Measurements from ENCODE around the gene IFNA14.
A peak's percentile ranks its signal among the peaks of the same experiment; 100 is the strongest.
"Not testable (repeated sequence)": the region's sequence is repeated elsewhere in the genome, so short reads cannot be mapped to it uniquely, and the experiment has no call there.

Gene IFNA14

GRCh38 chr9:21205204-21205603, 34.6 kb downstream of the IFNA14 start:
- no peaks in the 10 kb centered on the region for H3K9me2 ChIP-seq (replicated peaks; ENCODE audit: low read depth, low read length)
- no peaks in the 10 kb centered on the region for H3K36me3 ChIP-seq (ENCODE audit: insufficient read depth, low read length)
- H3K27me3 ChIP-seq (ENCODE audit: insufficient read depth, low read length, poor library complexity, severe bottlenecking): no peaks in the 10 kb centered on the region
- H3K4me1 ChIP-seq (ENCODE audit: insufficient read depth, low read length, poor library complexity, severe bottlenecking): no peaks in the 10 kb centered on the region
- no peak overlapping the region for H2AFZ ChIP-seq (ENCODE audit: low read length)
- H3K4me2 ChIP-seq (ENCODE audit: low read depth, low read length, poor library complexity, severe bottlenecking): no peak overlapping the region
- TF ChIP-seq, protein P1, sequence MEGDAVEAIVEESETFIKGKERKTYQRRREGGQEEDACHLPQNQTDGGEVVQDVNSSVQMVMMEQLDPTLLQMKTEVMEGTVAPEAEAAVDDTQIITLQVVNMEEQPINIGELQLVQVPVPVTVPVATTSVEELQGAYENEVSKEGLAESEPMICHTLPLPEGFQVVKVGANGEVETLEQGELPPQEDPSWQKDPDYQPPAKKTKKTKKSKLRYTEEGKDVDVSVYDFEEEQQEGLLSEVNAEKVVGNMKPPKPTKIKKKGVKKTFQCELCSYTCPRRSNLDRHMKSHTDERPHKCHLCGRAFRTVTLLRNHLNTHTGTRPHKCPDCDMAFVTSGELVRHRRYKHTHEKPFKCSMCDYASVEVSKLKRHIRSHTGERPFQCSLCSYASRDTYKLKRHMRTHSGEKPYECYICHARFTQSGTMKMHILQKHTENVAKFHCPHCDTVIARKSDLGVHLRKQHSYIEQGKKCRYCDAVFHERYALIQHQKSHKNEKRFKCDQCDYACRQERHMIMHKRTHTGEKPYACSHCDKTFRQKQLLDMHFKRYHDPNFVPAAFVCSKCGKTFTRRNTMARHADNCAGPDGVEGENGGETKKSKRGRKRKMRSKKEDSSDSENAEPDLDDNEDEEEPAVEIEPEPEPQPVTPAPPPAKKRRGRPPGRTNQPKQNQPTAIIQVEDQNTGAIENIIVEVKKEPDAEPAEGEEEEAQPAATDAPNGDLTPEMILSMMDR (conservative IDR thresholded peaks at IDR 0.05; ENCODE audit: low read length): no peak
- no peak for TF ChIP-seq EZH2phosphoT487 (IDR thresholded peaks at IDR 0.05; ENCODE audit: borderline replicate concordance)
- no peaks in the 10 kb centered on the region for H3F3A ChIP-seq (ENCODE audit: low read depth)
- no peak overlapping the region for H3K4me3 ChIP-seq (ENCODE audit: low read length, poor library complexity, severe bottlenecking)
- H3K9me3 ChIP-seq (ENCODE audit: insufficient read depth, low read depth, low read length): no peaks in the 10 kb centered on the region
- no peaks in the 10 kb centered on the region for H3K79me2 ChIP-seq (ENCODE audit: insufficient read depth, low read length)
- H4K20me1 ChIP-seq (ENCODE audit: insufficient read depth, low read length, poor library complexity, severe bottlenecking): no peaks in the 10 kb centered on the region
- no peak overlapping the region for H3K9ac ChIP-seq (ENCODE audit: low read depth, low read length, poor library complexity, severe bottlenecking)

- H3K79me2 ChIP-seq (ENCODE audit: insufficient read depth, low read length); H3K9ac ChIP-seq (ENCODE audit: low read depth, low read length, poor library complexity, severe bottlenecking); H3K4me1 ChIP-seq (ENCODE audit: insufficient read depth, low read length, poor library complexity, severe bottlenecking); H4K20me1 ChIP-seq (ENCODE audit: insufficient read depth, low read length, poor library complexity, severe bottlenecking); H3F3A ChIP-seq (ENCODE audit: low read depth); H3K4me2 ChIP-seq (ENCODE audit: low read depth, low read length, poor library complexity, severe bottlenecking); H3K9me2 ChIP-seq (replicated peaks; ENCODE audit: low read depth, low read length); H3K9me3 ChIP-seq (ENCODE audit: insufficient read depth, low read depth, low read length); H3K36me3 ChIP-seq (ENCODE audit: insufficient read depth, low read length); H3K27me3 ChIP-seq (ENCODE audit: insufficient read depth, low read length, poor library complexity, severe bottlenecking); H2AFZ ChIP-seq (ENCODE audit: low read length); H3K4me3 ChIP-seq (ENCODE audit: low read length, poor library complexity, severe bottlenecking): not testable (repeated sequence)
These were observed 37.7 kb downstream of the IFNA14 start, which contains the start of gene IFNA7 for GRCh38 chr9:21202105-21202504. Gene IFNA7, minus strand, starts transcription at chr9:21202205. Its CDS starts 40 bp downstream, at chr9:21202165.

- H3K4me2 ChIP-seq (ENCODE audit: low read depth, low read length, poor library complexity, severe bottlenecking): peak overlapping the region; percentile 60
- H3F3A ChIP-seq (ENCODE audit: low read depth); H3K9me2 ChIP-seq (replicated peaks; ENCODE audit: low read depth, low read length); H3K36me3 ChIP-seq (ENCODE audit: insufficient read depth, low read length); H4K20me1 ChIP-seq (ENCODE audit: insufficient read depth, low read length, poor library complexity, severe bottlenecking); H3K27me3 ChIP-seq (ENCODE audit: insufficient read depth, low read length, poor library complexity, severe bottlenecking); H3K79me2 ChIP-seq (ENCODE audit: insufficient read depth, low read length); H3K4me1 ChIP-seq (ENCODE audit: insufficient read depth, low read length, poor library complexity, severe bottlenecking); H3K9me3 ChIP-seq (ENCODE audit: insufficient read depth, low read depth, low read length): not testable (repeated sequence)
- peak overlapping the region; percentile 28 for H3K9ac ChIP-seq (ENCODE audit: low read depth, low read length, poor library complexity, severe bottlenecking)
- TF ChIP-seq, protein P1 (conservative IDR thresholded peaks at IDR 0.05; ENCODE audit: low read length): peak; percentile 65
- H3K4me3 ChIP-seq (ENCODE audit: low read length, poor library complexity, severe bottlenecking): peak overlapping the region; percentile 67
- peak overlapping the region; percentile 81 for H2AFZ ChIP-seq (ENCODE audit: low read length)
These were observed 44.7 kb downstream of the IFNA14 start for GRCh38 chr9:21194867-21195776.
